Mucosa of descending colon (tissue), 3 donors: ENCODE measurements around the gene POPDC2. TPM values are rescaled to one million over a fixed set of nuclear protein-coding genes. Genes with fewer than 3 reads are reported as not detected.
A peak's percentile ranks its signal among the peaks of the same experiment; 100 is the strongest.

Source experiments
- ATAC-seq: fragments of 200-7000 bp; cut with Tn5 transposase; one replicate; pipeline ENCODE4 v1.9.1; 2020; ENCODE audit warnings: mild to moderate bottlenecking, moderate library complexity
- DNase-seq, 3 donors: peaks; one replicate each; pipeline ENCODE4 v3.0.0-alpha.2; 2020
- H3K36me3 ChIP-seq: fragments of 200-600 bp; one replicate; pipeline ENCODE4 v1.8.0; 2021; ENCODE audit warnings: low read depth, mild to moderate bottlenecking
- H3K4me1 ChIP-seq: fragments of 200-600 bp; one replicate; pipeline ENCODE4 v1.8.0; 2021; ENCODE audit warnings: low read depth, mild to moderate bottlenecking
- H3K4me3 ChIP-seq: fragments of 200-600 bp; one replicate; pipeline ENCODE4 v1.8.0; 2021; ENCODE audit warnings: mild to moderate bottlenecking
- H3K9me3 ChIP-seq: fragments of 200-600 bp; one replicate; pipeline ENCODE4 v1.8.0; 2021; ENCODE audit warnings: mild to moderate bottlenecking
- CTCF ChIP-seq: fragments of 200-600 bp; IDR thresholded peaks from one replicate; pipeline ENCODE4 v1.8.0; 2022; ENCODE audit warnings: antibody characterized with exemption, mild to moderate bottlenecking
- intact Hi-C, 2 donors: fragments of 100-400 bp; cut with DNase I in 1 of 2; cut with micrococcal nuclease in 1 of 2; formaldehyde crosslinking; loops; one replicate each; pipeline versions ENCODE4 v1.11.0 to v1.11.1; 2022; cut with DNase I, micrococcal nuclease
- total RNA-seq, 3 donors: library from RNA; stranded (reverse); fragmentation: NEBNext Ultra II Directional in 2 of 3; extraction: Animal tissue kit (Norgen Biotek cat#: 25700) in 2 of 3; gene quantifications; one replicate each; pipeline versions ENCODE4 v1.2.1 to v1.2.4, GENCODE V29; 2021 to 2023
- donor health status: DM: no; HTN: no; CAD: no; lungs with moderate emphysema.
- donor health status: DM: no; HTN: no; CAD: no.
- donor health status: DM: no; HTN: yes; CAD: no.

Gene POPDC2
- total RNA-seq, 3 donors from 2014 or later = 4.2 to 89.0 (median 7.1) TPM

- no peak for ATAC-seq
- H3K4me1 ChIP-seq = no peaks in the 10 kb centered on the region
Observed at GRCh38 chr3:119658994-119659393, 1.4 kb downstream of the POPDC2 start.

GRCh38 chr3:119657887-119658702 is 2.3 kb downstream of the POPDC2 start:
- intact Hi-C loops = no loop called here
- ATAC-seq (no peak), DNase-seq (no peak)
- Histone ChIP-seq H3K36me3 (no peaks in the 10 kb centered on the region), H3K9me3 (no peaks in the 10 kb centered on the region), H3K4me1 (no peaks in the 10 kb centered on the region), H3K4me3 (no peak overlapping the region)
- TF ChIP-seq CTCF = no peak

More at GRCh38 chr3:119658994-119659393, 1.4 kb downstream of the POPDC2 start:
- DNase-seq = no peak
- Histone ChIP-seq H3K36me3 (no peaks in the 10 kb centered on the region), H3K9me3 (no peaks in the 10 kb centered on the region), H3K4me3 (no peak overlapping the region)
- TF ChIP-seq CTCF = no peak
- intact Hi-C loops = no loop called here

GRCh38 chr3:119653876-119654275 is 6.5 kb downstream of the POPDC2 start:
- intact Hi-C loops = no loop called here
- ATAC-seq (no peak), DNase-seq (no peak)
- no peak overlapping the region for H3K4me3 ChIP-seq
- no peaks in the 10 kb centered on the region for H3K4me1 ChIP-seq
- no peak for TF ChIP-seq CTCF
- H3K36me3 ChIP-seq = no peaks in the 10 kb centered on the region
- H3K9me3 ChIP-seq = no peaks in the 10 kb centered on the region

GRCh38 chr3:119652306-119653033 is 7.9 kb downstream of the POPDC2 start:
- no peaks in the 10 kb centered on the region for H3K4me1 ChIP-seq
- TF ChIP-seq CTCF = no peak

GRCh38 chr3:119649761-119650160 is 10.6 kb downstream of the POPDC2 start:
- ATAC-seq (no peak), DNase-seq (no peak)
- no peak for TF ChIP-seq CTCF
- H3K4me3 ChIP-seq = no peak overlapping the region
- H3K4me1 ChIP-seq = no peaks in the 10 kb centered on the region
- intact Hi-C loops = no loop called here
- no peaks in the 10 kb centered on the region for H3K36me3 ChIP-seq
- H3K9me3 ChIP-seq = no peaks in the 10 kb centered on the region

More at GRCh38 chr3:119652306-119653033, 7.9 kb downstream of the POPDC2 start:
- peak; percentile 25 for ATAC-seq
- no peak for DNase-seq
- intact Hi-C loops = no loop called here
- H3K36me3 ChIP-seq = no peaks in the 10 kb centered on the region
- H3K9me3 ChIP-seq = no peaks in the 10 kb centered on the region
- no peak overlapping the region for H3K4me3 ChIP-seq
